T47D (cell line): Measurements from ENCODE around the gene SF3A1.

Experiments used
- DNase-seq, 2 experiments: peaks; one replicate each; pipeline versions ENCODE4 v3.0.0 to v3.0.0-alpha.2; 2011 to 2012; ENCODE audit warnings: low read depth in 1 of 2, low spot score in 1 of 2
- JUND ChIP-seq: IDR thresholded peaks from 2 replicates; pipeline ENCODE4 v1.6.1; 2012; ENCODE audit warnings: low read depth
- in situ Hi-C: cut with HindIII; loops from 2 replicates; pipeline ENCODE4 v1.10.0; 2016; ENCODE audit warnings: low sequenced_read_pairs, low pct_unique_long_range_greater_than_20kb

The SF3A1 gene

DNA sequence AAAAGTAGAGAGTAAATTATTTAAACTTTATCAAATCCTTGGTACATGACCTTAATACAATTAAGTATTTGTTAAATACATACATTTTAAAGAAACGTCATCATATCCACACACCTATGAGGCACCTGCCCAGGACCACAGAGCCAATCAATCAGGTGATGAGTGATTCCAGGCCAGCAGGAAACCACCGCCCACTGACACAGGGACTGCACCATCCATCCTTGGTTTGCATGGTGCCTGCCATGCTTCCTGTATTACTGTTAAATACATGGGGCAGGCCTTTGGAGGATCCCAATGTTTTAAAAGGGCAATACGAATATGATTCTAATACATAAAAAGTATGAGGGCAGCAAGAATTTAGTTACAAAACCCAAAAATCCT lies 23.0 kb downstream of the SF3A1 start:
- no peak for DNase-seq
- in situ Hi-C loops = no loop called here
- no peak for TF ChIP-seq JUND

DNA sequence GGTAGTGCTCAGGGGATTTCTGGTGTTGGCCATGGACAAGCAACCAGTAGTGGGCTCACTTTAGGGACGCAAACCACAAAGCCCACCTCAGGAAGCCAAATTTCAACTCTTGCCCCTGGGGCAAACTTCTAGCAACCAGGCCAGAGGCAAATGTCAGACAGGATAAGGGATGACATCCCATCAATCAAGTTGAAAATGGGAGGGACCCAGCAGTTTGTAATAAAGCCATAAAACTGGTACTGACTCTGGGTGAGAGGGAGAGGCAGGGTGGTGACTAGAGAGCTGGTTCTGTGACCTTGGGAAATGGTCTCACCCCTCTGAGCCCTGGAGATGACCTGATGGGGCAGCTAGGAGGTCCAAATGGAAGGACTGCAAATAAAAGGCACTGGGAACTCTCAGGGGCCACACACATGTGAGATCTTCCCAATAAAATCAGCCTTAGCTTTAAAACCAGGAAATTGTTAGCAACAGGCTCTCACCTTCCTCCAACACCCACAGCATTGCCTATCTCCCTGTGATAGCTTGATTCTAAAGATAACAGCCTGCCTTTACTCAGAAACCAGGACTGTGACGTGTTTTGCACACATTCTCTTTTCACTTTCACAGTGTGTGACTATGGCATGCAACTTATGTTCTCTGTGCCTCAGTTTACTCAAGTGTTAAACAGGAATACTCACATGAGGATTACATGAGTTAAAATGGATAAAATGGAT lies 23.5 kb downstream of the SF3A1 start:
- in situ Hi-C loops = no loop called here
- DNase-seq = no peak
- no peak for TF ChIP-seq JUND

DNA sequence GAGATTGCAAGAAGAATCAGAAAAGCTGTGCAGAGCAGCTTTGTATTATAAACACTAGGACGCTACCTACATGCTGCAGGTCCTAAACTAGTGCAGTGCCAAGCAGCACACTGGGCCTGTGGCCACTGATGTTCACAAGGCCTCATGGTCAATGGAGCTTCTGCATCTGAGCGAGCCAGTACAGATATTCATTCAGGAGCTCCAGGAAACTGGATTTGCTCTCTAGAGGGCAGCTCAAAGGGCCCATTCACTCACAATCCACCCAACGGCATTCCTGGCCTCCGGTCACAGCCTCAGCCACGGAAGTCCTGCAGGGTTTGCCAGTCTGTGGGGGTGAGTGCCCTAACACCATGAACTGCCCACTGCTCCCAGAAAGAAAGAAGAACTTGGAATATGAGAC lies 24.1 kb downstream of the SF3A1 start:
- no peak for TF ChIP-seq JUND
- in situ Hi-C loops = no loop called here

DNA sequence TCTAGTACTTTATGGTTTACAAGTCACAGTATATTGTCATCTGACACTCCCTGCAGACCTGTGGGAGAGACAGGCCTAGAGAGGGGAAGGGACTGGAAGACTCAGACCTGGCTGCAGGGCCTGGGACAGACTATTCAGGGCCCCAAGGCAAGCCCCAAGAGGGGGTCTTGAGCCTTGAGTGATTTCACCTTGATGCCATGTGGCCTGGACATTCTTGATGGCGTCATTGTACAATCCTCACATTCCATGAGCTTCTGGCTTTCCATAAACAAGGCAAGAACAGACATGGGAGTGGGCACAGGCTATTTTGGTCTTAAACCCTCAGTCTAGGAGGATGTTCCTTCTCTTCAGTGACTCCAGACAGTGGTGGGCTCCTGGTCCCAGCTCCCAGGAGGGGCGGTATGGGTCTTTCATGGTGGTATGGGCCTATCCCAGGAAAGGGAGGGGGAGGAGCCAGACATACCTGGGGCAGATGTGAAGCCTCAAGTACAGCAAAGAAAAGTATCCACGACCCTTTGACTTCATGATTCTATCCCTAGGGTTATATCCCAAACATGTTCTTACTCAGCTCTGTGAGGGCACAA lies 28.1 kb downstream of the SF3A1 start:
- no peak for TF ChIP-seq JUND
- in situ Hi-C loops = no loop called here
- DNase-seq = no peak

More for the DNA sequence above, 24.1 kb downstream of the SF3A1 start:
- DNase-seq = no peak

DNA sequence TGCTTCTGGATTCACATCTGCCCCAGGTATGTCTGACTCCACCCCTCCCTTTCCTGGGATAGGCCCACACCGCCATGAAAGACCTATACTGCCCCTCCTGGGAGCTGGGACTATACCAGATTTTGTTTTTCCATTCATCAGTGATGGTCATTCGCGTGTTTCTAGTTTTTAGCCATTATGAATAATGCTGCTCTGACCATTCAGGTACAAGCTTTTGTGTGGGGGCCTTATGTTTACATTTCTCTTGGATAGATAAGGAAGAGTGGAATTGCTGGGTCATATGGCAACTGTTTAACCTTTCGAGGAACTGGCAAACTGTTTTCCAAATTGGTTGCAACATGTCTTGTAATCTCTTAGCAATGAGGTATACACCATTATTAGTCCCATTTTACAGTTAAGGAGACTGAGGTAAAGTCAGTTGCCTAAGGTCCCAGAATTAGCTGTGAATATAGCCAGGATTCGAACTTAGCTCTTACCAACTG lies 28.8 kb downstream of the SF3A1 start:
- TF ChIP-seq JUND = no peak
- in situ Hi-C loops = no loop called here
- peak in 1 of 2 experiments; percentile 64 for DNase-seq

DNA sequence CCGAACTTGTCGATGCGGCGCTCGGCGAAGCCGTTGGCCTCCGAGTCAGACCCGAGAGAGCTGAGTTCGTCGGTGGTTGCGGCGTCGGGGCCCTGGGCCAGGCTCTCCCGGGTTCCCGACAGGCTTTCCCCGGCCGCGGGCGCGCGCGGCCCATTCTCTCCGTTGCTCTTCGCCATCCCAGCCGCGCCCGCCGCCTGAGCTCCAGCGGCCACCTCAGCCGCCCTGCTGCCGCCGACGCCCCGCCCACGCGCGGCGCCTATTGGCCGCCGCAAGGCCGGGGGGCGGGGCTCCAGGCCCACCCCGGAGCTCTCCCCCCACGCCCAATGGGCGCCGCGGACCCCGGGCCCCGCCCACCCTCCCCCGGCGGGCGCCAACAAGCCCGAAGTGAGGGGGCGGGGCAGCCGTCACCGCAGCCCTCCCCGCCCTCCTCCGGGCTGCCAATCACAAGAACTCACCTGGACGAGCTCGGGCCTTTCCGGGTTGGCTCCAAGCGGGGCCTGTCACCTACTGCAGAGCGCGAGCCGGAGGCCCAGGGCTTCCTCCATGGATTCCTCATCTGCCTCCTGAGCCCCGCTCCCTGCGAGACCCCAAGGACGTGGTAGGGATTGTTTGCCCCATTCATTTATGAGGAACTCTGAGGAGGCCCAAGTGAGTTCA lies 29.9 kb downstream of the SF3A1 start, which contains the start of gene TBC1D10A:
Gene TBC1D10A, minus strand, starts transcription at position 236 of the 657 bp plus-strand sequence. Its CDS starts 60 bp downstream, at position 176.
- peak; percentile 84 to 95 for DNase-seq
- no peak for TF ChIP-seq JUND
- in situ Hi-C loops = no loop called here

DNA sequence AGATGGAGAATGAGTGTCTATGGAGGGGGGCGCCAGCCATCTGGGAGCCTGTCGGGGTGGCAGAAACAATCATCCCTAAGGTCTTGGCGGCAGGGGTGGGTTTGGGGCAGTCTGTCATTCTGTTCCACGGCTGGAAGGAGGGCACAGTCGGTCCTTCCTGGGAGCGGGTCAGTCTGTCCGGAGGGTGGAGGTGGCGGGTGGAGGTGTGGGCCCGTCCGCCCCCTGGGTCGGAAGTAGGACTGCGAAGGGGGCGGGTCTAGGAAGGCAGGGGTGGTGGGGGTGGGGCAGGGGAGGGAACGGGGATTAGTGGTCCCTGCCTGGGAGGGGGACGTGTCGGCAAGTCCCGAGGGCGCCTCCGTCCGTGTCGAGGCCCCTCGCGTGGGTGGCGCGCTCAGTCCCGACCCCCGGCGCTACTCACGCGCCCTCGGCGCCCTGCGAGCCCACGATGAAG lies 30.4 kb downstream of the SF3A1 start:
- no peak for DNase-seq
- TF ChIP-seq JUND = no peak
- in situ Hi-C loops = no loop called here

DNA sequence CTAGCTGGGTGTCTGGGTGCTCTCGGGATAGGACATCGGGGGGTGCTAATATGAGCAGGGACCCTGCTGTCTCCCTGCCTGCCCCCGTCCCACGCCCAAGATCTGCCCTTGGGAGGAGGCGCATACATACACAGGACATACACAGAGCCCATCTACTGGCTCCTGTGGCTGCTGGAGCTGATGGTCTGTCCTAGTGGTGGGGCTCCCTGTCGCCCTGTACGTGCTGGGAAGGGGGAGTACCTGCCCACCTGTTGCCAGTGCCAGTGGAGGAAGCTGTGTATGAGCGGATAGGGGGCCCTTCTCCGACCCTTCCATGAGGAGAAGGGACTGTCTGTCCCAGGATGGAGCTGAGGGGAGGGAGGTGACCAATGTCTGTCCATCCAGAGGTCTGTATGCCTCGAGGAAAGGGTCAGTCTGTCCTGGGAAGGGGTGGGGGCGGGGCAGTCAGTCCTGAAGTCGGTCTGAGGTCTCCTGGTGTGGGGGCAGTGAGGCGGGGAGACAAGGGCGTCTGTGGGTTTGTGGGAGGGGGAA lies 30.9 kb downstream of the SF3A1 start:
- in situ Hi-C loops = no loop called here
- no peak for TF ChIP-seq JUND
- DNase-seq = no peak

DNA sequence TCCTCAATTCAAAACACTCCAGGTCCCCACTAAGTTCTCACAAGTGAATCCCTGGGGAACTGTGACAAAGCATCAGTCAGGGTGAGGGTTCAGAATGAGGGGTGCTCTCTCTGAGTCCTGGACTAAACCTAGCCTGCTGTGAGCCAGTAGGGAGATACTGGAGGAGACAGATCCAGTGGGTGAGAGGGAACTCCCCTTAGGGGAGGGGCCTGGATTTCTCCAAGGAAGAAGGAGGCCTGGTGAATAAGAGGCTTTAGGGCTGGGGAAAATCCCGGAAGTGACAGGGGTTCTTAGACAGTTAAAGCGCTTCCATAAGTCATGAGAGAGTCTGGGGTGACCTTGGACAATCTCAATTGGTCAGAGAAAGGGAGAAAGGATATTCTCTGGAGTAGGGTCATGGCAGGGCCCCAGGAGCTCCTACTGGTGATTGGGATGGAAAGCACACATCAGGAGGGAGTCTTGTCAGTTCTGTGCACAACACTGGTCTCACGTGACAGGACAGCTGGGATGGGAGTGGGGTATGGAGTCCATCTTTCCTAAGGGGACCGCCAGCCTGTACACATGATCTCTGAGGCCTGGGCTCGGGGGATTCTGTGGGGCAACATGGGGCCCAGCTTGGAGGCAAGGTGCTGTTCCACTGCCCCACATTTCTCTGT lies 31.5 kb downstream of the SF3A1 start:
- in situ Hi-C loops = no loop called here
- no peak for TF ChIP-seq JUND
- DNase-seq = peak in 1 of 2 experiments; percentile 63

DNA sequence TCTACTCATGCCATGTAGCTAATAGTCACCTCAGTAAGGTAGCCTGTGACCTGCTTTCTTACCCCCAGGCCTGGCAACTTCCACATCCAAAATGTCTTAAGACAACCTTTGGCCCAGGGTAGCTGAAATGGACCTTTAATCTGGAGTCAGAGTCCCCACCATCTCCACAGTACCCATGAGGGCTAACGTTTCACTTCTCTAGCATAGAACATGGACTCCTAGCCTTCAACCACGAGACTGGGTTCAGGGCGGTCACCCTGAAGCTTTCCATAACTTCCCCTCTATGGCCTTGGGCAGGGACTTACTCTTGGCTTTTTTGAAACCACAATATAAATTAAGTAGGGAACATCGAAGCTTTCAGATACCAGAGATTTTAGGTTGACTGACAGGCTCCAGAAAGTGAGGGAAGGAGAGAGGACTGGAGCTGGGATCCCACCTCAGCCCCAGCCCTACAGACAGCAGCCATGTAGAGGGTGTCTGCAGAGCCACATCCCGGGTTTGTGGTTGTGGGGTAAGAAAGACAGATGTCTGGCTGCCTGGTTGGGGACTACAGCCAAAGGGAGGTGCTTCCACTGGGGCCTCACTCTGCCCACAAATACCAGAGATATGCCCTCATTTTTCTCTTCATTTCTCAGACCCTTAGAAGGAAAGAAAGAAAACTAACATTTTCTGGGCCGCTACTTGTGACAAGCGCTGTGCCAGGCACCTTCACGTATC lies 32.5 kb downstream of the SF3A1 start:
- DNase-seq = no peak
- in situ Hi-C loops = no loop called here
- TF ChIP-seq JUND = no peak

DNA sequence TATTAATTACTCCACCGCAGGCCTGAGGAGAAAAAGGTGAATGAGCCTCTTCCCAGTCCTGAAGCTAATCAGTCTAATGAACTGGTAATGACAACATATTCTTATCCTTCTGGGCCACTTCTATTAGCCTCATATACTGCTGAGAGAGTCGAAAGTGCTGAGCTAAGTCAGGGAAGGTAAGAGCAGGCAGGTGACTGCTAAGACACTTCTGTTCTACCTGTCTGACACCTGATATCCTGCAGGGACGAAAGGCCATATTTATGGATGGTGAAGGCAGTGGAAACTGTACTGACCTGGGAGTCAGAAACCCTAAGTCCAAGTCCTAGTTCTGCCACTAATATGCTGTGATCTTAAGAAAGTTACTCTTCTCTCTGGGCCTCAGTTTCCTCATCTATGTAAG lies 33.4 kb downstream of the SF3A1 start:
- no peak for DNase-seq
- no peak for TF ChIP-seq JUND
- in situ Hi-C loops = no loop called here

DNA sequence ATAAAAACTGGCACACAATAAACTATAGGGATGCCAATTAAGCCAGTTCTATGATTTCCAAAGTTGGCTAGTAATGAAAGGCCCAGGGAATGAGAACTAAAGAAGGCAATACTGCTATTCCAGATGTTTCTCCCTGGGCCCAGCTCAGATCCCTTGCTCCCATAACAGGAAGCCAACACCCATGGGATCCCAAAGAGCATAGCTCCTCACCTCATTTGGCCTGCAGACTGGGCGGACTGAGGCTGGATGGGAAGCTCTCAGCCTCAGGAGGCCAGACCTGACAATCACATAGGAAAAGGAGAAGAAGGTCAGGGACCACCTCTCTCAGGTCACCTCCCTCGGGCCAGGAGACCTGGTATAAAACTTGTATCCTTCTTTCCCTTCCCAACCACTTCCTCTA lies 35.2 kb downstream of the SF3A1 start:
- in situ Hi-C loops = no loop called here
- TF ChIP-seq JUND = no peak
- DNase-seq = no peak
